Measurements from ENCODE around the gene SEMA4D. TPM values are rescaled to one million over a fixed set of nuclear protein-coding genes. Genes with fewer than 3 reads are reported as not detected.

Gene SEMA4D
- polyA plus RNA-seq, 1 donor from 2014 or later: 34.0 TPM

GRCh38 chr9:89536600-89536999 lies 38.7 kb upstream of the SEMA4D start:
- Histone ChIP-seq H3K9me2 (ENCODE audit: insufficient read depth, low read length) (no peaks in the 10 kb centered on the region), H3K9me3 (ENCODE audit: low read length) (no peaks in the 10 kb centered on the region), H2AFZ (ENCODE audit: low read depth, low read length) (no peak overlapping the region), H3K27ac (ENCODE audit: low read length) (no peak overlapping the region), H3K9ac (ENCODE audit: low read length) (no peak overlapping the region), H3F3A (ENCODE audit: insufficient read depth, low read length, poor library complexity, severe bottlenecking) (no peaks in the 10 kb centered on the region), H4K20me1 (ENCODE audit: insufficient read depth) (no peaks in the 10 kb centered on the region), H3K27me3 (ENCODE audit: insufficient read depth, low read depth, low read length) (no peaks in the 10 kb centered on the region), H3K36me3 (ENCODE audit: insufficient read depth, low read length) (no peaks in the 10 kb centered on the region), H3K4me3 (ENCODE audit: low read length) (no peak overlapping the region), H3K79me2 (replicated peaks; ENCODE audit: insufficient read depth, low read length) (no peaks in the 10 kb centered on the region), H3K4me2 (ENCODE audit: low read length) (no peak overlapping the region)
- TF ChIP-seq POLR2AphosphoS5 (IDR thresholded peaks at IDR 0.05): no peak
- TF ChIP-seq REST (IDR thresholded peaks at IDR 0.05; ENCODE audit: borderline replicate concordance): no peak
- TF ChIP-seq TAF1 (IDR thresholded peaks at IDR 0.05; ENCODE audit: low read depth): no peak
- no peak for TF ChIP-seq CTCF (IDR thresholded peaks at IDR 0.05; ENCODE audit: poor library complexity, severe bottlenecking)
- no peak for TF ChIP-seq EP300 (conservative IDR thresholded peaks at IDR 0.05; ENCODE audit: poor library complexity, severe bottlenecking)
- no peak for TF ChIP-seq RAD21 (conservative IDR thresholded peaks at IDR 0.05)

GRCh38 chr9:89536145-89536574 lies 38.2 kb upstream of the SEMA4D start:
- Histone ChIP-seq H3K4me3 (ENCODE audit: low read length) (no peak overlapping the region), H3K4me2 (ENCODE audit: low read length) (no peak overlapping the region), H3K27ac (ENCODE audit: low read length) (no peak overlapping the region), H3K79me2 (replicated peaks; ENCODE audit: insufficient read depth, low read length) (no peaks in the 10 kb centered on the region), H3K9me2 (ENCODE audit: insufficient read depth, low read length) (no peaks in the 10 kb centered on the region), H3K27me3 (ENCODE audit: insufficient read depth, low read depth, low read length) (no peaks in the 10 kb centered on the region), H3K9ac (ENCODE audit: low read length) (no peak overlapping the region), H3K9me3 (ENCODE audit: low read length) (no peaks in the 10 kb centered on the region), H2AFZ (ENCODE audit: low read depth, low read length) (no peak overlapping the region), H4K20me1 (ENCODE audit: insufficient read depth) (no peaks in the 10 kb centered on the region), H3F3A (ENCODE audit: insufficient read depth, low read length, poor library complexity, severe bottlenecking) (no peaks in the 10 kb centered on the region), H3K36me3 (ENCODE audit: insufficient read depth, low read length) (no peaks in the 10 kb centered on the region)
- TF ChIP-seq MXI1 (conservative IDR thresholded peaks at IDR 0.05; ENCODE audit: poor library complexity, severe bottlenecking) (no peak), EZH2 (IDR thresholded peaks at IDR 0.05; ENCODE audit: borderline replicate concordance, insufficient read depth, low read length, poor library complexity, severe bottlenecking) (no peak), REST (IDR thresholded peaks at IDR 0.05; ENCODE audit: borderline replicate concordance) (no peak), POLR2AphosphoS5 (IDR thresholded peaks at IDR 0.05) (no peak), RAD21 (conservative IDR thresholded peaks at IDR 0.05) (no peak), CTCF (IDR thresholded peaks at IDR 0.05; ENCODE audit: poor library complexity, severe bottlenecking) (no peak), TAF1 (IDR thresholded peaks at IDR 0.05; ENCODE audit: low read depth) (no peak), EP300 (conservative IDR thresholded peaks at IDR 0.05; ENCODE audit: poor library complexity, severe bottlenecking) (no peak), SMC3 (conservative IDR thresholded peaks at IDR 0.05; ENCODE audit: poor library complexity) (no peak)
